22Rv1 (cell line): ENCODE data around the gene UBA1.
"Not testable (repeated sequence)": the region's sequence is repeated elsewhere in the genome, so short reads cannot be mapped to it uniquely, and the experiment has no call there.

Experiments
- H3K27ac ChIP-seq: fragments of 450-650 bp; 2 replicates; pipeline ENCODE4 v1.5.1; 2017
- CTCF ChIP-seq: fragments of 450-650 bp; IDR thresholded peaks from 2 replicates; pipeline ENCODE4 v1.5.1; 2017; ENCODE audit warnings: mild to moderate bottlenecking
- ZFX ChIP-seq: fragments of 450-650 bp; IDR thresholded peaks from 2 replicates; pipeline ENCODE4 v1.6.1; 2017; ENCODE audit warnings: antibody characterized with exemption, borderline replicate concordance

Gene UBA1

DNA sequence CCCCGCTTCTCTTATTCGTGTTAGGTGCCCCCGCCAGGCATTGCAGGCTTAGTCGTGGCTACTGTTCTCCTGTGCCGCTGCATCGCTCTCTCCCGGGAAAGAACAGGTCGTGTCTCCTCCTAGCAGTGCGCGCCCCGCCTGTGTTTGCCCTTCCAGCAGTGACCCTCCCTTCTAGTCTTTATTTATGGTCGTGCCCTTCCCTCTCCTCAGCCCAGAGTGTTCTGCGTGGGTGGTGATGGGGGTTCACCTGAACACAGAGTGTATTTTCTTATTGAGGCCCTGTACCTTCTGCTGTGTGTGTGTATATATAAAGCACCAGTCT, 54.3 kb downstream of the UBA1 start:
- no peak for TF ChIP-seq CTCF
- no peak for TF ChIP-seq ZFX
- H3K27ac ChIP-seq, result no peak overlapping the region

- no peak for TF ChIP-seq CTCF
- TF ChIP-seq ZFX, result no peak
- no peak overlapping the region for H3K27ac ChIP-seq
Measured at GRCh38 chrX:47248576-47248975, 54.9 kb downstream of the UBA1 start.

GRCh38 chrX:47250017-47250347, 56.4 kb downstream of the UBA1 start:
- no peak for TF ChIP-seq CTCF
- TF ChIP-seq ZFX, result no peak
- no peak overlapping the region for H3K27ac ChIP-seq

GRCh38 chrX:47257620-47258019, 64.0 kb downstream of the UBA1 start:
- H3K27ac ChIP-seq, result not testable (repeated sequence)
